WTC11 (cell line): ENCODE results near the gene TSEN2.

Experiments
- CREB1 ChIP-seq: sonication (generic); formaldehyde crosslinking; IDR thresholded peaks from 2 replicates; pipeline ENCODE4 v1.8.0; 2023; ENCODE audit warnings: mild to moderate bottlenecking, missing genetic modification reagents
- FOXJ3 ChIP-seq: sonication (generic); formaldehyde crosslinking; IDR thresholded peaks from 2 replicates; pipeline ENCODE4 v1.9.0; 2021; ENCODE audit warnings: missing genetic modification reagents, mild to moderate bottlenecking, borderline replicate concordance
- NFYB ChIP-seq: sonication (generic); formaldehyde crosslinking; conservative IDR thresholded peaks from 2 replicates; pipeline ENCODE4 v1.8.0; 2022; ENCODE audit warnings: low read depth, missing genetic modification reagents
- NR3C1 ChIP-seq: sonication (generic); formaldehyde crosslinking; conservative IDR thresholded peaks from 2 replicates; pipeline ENCODE4 v1.8.1; 2023; ENCODE audit warnings: low read depth, mild to moderate bottlenecking, missing genetic modification reagents
- RELA ChIP-seq: sonication (generic); formaldehyde crosslinking; IDR thresholded peaks from 2 replicates; pipeline ENCODE4 v1.8.1; 2022; ENCODE audit warnings: missing genetic modification reagents, mild to moderate bottlenecking, borderline replicate concordance
- SP1 ChIP-seq: sonication (generic); formaldehyde crosslinking; conservative IDR thresholded peaks from 2 replicates; pipeline ENCODE4 v1.8.1; 2022; ENCODE audit warnings: missing genetic modification reagents
- TCF7 ChIP-seq: sonication (generic); formaldehyde crosslinking; IDR thresholded peaks from 2 replicates; pipeline ENCODE4 v1.8.0; 2022; ENCODE audit warnings: mild to moderate bottlenecking, low read depth, missing genetic modification reagents, moderate library complexity
- TF ChIP-seq, protein P1 (sequence below): sonication (generic); formaldehyde crosslinking; IDR thresholded peaks from 2 replicates; pipeline ENCODE4 v1.8.0; 2023; ENCODE audit warnings: mild to moderate bottlenecking, missing genetic modification reagents
- TF ChIP-seq, protein P2 (sequence below): fragments of 200-600 bp; IDR thresholded peaks from 2 replicates; pipeline ENCODE4 v1.8.0; 2022; ENCODE audit warnings: antibody characterized with exemption
- TF ChIP-seq, protein P3 (sequence below): sonication (generic); formaldehyde crosslinking; IDR thresholded peaks from 2 replicates; pipeline ENCODE4 v1.8.0; 2022; ENCODE audit warnings: mild to moderate bottlenecking, missing genetic modification reagents

DNA sequence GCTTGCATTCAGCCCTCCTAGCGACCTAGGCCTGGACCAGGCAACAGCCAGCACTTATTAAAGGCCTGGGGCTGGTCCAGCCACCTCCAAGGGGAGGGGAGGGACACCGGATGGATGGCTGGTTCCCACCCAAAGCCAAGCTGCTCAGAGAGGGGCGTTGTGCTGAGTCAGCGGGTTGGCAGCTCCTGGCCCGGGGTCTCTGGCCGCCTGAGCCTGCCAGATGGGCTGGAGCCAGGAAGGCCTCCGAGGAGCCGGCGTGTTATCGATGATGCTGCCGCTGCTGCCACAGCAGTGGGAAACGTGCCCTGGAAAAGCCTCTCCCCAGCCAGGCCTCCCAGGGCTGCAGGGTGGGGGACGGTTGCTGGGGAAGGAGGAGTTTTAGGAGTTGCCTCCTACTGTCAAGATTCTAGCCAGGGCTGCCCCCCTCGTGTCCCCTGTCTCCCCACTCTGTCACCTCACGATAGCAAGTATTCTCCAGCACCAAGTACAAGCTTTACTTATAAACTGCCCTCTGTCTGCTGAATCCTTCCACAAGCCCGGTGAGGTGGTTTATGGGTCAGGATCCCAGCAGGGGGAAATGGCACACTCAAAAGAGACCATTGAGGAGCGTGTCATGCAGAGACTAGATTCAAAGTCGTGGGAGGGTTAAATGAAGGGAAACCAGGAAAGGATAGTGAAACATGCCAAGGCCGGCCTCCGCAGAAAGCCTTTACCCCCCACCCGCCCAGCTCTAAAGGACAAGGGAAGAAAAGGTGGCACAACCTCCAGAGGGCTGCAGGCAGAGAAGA lies 43.2 kb upstream of the TSEN2 start:
- no peak for TF ChIP-seq FOXJ3 (CRISPR knock-in tag)
- TF ChIP-seq, protein P1, sequence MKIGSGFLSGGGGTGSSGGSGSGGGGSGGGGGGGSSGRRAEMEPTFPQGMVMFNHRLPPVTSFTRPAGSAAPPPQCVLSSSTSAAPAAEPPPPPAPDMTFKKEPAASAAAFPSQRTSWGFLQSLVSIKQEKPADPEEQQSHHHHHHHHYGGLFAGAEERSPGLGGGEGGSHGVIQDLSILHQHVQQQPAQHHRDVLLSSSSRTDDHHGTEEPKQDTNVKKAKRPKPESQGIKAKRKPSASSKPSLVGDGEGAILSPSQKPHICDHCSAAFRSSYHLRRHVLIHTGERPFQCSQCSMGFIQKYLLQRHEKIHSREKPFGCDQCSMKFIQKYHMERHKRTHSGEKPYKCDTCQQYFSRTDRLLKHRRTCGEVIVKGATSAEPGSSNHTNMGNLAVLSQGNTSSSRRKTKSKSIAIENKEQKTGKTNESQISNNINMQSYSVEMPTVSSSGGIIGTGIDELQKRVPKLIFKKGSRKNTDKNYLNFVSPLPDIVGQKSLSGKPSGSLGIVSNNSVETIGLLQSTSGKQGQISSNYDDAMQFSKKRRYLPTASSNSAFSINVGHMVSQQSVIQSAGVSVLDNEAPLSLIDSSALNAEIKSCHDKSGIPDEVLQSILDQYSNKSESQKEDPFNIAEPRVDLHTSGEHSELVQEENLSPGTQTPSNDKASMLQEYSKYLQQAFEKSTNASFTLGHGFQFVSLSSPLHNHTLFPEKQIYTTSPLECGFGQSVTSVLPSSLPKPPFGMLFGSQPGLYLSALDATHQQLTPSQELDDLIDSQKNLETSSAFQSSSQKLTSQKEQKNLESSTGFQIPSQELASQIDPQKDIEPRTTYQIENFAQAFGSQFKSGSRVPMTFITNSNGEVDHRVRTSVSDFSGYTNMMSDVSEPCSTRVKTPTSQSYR (CRISPR knock-in tag), result no peak
- TF ChIP-seq, protein P2, sequence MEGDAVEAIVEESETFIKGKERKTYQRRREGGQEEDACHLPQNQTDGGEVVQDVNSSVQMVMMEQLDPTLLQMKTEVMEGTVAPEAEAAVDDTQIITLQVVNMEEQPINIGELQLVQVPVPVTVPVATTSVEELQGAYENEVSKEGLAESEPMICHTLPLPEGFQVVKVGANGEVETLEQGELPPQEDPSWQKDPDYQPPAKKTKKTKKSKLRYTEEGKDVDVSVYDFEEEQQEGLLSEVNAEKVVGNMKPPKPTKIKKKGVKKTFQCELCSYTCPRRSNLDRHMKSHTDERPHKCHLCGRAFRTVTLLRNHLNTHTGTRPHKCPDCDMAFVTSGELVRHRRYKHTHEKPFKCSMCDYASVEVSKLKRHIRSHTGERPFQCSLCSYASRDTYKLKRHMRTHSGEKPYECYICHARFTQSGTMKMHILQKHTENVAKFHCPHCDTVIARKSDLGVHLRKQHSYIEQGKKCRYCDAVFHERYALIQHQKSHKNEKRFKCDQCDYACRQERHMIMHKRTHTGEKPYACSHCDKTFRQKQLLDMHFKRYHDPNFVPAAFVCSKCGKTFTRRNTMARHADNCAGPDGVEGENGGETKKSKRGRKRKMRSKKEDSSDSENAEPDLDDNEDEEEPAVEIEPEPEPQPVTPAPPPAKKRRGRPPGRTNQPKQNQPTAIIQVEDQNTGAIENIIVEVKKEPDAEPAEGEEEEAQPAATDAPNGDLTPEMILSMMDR, result no peak
- TF ChIP-seq, protein P3, sequence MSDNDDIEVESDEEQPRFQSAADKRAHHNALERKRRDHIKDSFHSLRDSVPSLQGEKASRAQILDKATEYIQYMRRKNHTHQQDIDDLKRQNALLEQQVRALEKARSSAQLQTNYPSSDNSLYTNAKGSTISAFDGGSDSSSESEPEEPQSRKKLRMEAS (CRISPR knock-in tag), result no peak
- no peak for TF ChIP-seq NR3C1 (CRISPR knock-in tag)
- TF ChIP-seq RELA (CRISPR knock-in tag), result no peak
- TF ChIP-seq TCF7, result no peak
- no peak for TF ChIP-seq NFYB
- no peak for TF ChIP-seq SP1 (CRISPR knock-in tag)
- no peak for TF ChIP-seq CREB1 (CRISPR knock-in tag)
